GM12891 (cell line): ENCODE data around the gene TLX1.

Experiments
- PAX5 ChIP-seq: IDR thresholded peaks from 2 replicates; pipeline ENCODE4 v1.6.1; 2011; ENCODE audit warnings: low read length, moderate library complexity, mild to moderate bottlenecking; ENCODE audit not compliant: insufficient read depth, severe bottlenecking
- POLR2A ChIP-seq: IDR thresholded peaks from 2 replicates; pipeline ENCODE4 v1.6.1; 2011; ENCODE audit warnings: low read depth, low read length, control low read depth
- POLR2AphosphoS5 ChIP-seq: IDR thresholded peaks from 2 replicates; pipeline ENCODE4 v1.6.1; 2011; ENCODE audit warnings: low read depth, low read length, control low read depth
- POU2F2 ChIP-seq: IDR thresholded peaks from 2 replicates; pipeline ENCODE4 v1.6.1; 2011; ENCODE audit warnings: low read depth, mild to moderate bottlenecking, control low read depth, low read length, moderate library complexity
- SPI1 ChIP-seq: IDR thresholded peaks from 2 replicates; pipeline ENCODE4 v1.6.1; 2011; ENCODE audit warnings: low read depth, low read length, control low read depth
- TAF1 ChIP-seq: IDR thresholded peaks from 2 replicates; pipeline ENCODE4 v1.6.1; 2011; ENCODE audit warnings: low read depth, low read length, control low read depth

GRCh38 chr10:101101372-101101881, 29.7 kb upstream of the TLX1 start:
- TF ChIP-seq POLR2AphosphoS5 (no peak), POLR2A (no peak), POU2F2 (no peak), TAF1 (no peak), SPI1 (no peak), PAX5 (no peak)
